Activated CD4-positive, alpha-beta T cell treated with anti-CD3 and anti-CD28 coated beads, Interleukin-2, amount 50 U/mL, for 16 hours (primary cell): ENCODE measurements around the gene SNAI1.
A peak's percentile ranks its signal among the peaks of the same experiment; 100 is the strongest.

Experiments
- DNase-seq: peaks from one replicate; pipeline ENCODE4 v3.0.0-alpha.2; 2020

The SNAI1 gene

GRCh38 chr20:50014570-50015562 is 32.1 kb downstream of the SNAI1 start:
- no peak for DNase-seq

GRCh38 chr20:50015636-50015992 is 32.8 kb downstream of the SNAI1 start:
- no peak for DNase-seq

GRCh38 chr20:50015993-50016770 is 33.4 kb downstream of the SNAI1 start:
- DNase-seq: no peak

GRCh38 chr20:50017160-50017559 is 34.4 kb downstream of the SNAI1 start:
- DNase-seq: no peak

- no peak for DNase-seq
Measured at GRCh38 chr20:50017576-50018248, 34.9 kb downstream of the SNAI1 start.

GRCh38 chr20:50019466-50020256 is 36.9 kb downstream of the SNAI1 start:
- no peak for DNase-seq

- peak; percentile 50 for DNase-seq
Measured at GRCh38 chr20:50020288-50020687, 37.5 kb downstream of the SNAI1 start.

GRCh38 chr20:50022676-50023075 is 39.9 kb downstream of the SNAI1 start:
- DNase-seq: no peak

GRCh38 chr20:50023116-50023805 is 40.5 kb downstream of the SNAI1 start:
- DNase-seq: no peak

- no peak for DNase-seq
Measured at GRCh38 chr20:50026746-50027575, 44.2 kb downstream of the SNAI1 start.

GRCh38 chr20:50027611-50028105 is 44.9 kb downstream of the SNAI1 start:
- DNase-seq: no peak

GRCh38 chr20:50029083-50029696 is 46.4 kb downstream of the SNAI1 start:
- DNase-seq: no peak

GRCh38 chr20:50029697-50030461 is 47.1 kb downstream of the SNAI1 start:
- no peak for DNase-seq

- DNase-seq: no peak
Measured at GRCh38 chr20:50032955-50033666, 50.3 kb downstream of the SNAI1 start.

GRCh38 chr20:50034567-50035180 is 51.9 kb downstream of the SNAI1 start:
- no peak for DNase-seq

GRCh38 chr20:50036703-50037102 is 53.9 kb downstream of the SNAI1 start:
- no peak for DNase-seq

GRCh38 chr20:50037123-50037522 is 54.3 kb downstream of the SNAI1 start:
- DNase-seq: no peak

- no peak for DNase-seq
Measured at GRCh38 chr20:50037575-50037974, 54.8 kb downstream of the SNAI1 start.
